HL-60/S4 (cell line): ENCODE measurements around the gene CD44.

ENCODE experiments used
- in situ Hi-C: fragments of 300-500 bp; cut with MboI; formaldehyde crosslinking; loops from 2 replicates; pipeline ENCODE4 v1.14.3; 2022; ENCODE audit warnings: low sequenced_read_pairs

Gene CD44

DNA sequence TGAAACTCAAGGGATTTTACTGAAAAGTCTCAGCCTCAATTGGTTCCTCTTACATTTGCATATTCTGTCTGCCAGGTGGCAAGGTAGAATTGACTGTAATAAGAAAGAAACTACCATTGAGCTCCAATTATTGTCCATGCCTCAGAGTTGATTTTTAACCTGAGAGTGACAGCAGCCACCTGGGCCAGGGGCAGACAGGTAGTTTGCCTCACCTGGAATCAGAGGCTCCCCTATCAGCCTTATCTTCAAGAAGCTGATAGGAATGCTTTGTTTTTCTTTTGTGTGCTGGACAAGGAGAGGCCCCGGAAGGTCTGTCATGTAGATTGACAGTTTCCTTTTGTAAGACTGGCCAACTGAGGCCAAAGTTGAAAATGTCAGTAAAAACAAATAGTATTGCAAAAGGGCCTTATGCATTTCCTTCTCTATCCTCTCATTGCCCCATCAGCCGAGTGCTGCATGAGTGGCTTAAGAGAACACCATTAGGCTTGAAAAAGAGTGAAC is 34.1 kb downstream of the CD44 start:
- in situ Hi-C loops: no loop called here

DNA sequence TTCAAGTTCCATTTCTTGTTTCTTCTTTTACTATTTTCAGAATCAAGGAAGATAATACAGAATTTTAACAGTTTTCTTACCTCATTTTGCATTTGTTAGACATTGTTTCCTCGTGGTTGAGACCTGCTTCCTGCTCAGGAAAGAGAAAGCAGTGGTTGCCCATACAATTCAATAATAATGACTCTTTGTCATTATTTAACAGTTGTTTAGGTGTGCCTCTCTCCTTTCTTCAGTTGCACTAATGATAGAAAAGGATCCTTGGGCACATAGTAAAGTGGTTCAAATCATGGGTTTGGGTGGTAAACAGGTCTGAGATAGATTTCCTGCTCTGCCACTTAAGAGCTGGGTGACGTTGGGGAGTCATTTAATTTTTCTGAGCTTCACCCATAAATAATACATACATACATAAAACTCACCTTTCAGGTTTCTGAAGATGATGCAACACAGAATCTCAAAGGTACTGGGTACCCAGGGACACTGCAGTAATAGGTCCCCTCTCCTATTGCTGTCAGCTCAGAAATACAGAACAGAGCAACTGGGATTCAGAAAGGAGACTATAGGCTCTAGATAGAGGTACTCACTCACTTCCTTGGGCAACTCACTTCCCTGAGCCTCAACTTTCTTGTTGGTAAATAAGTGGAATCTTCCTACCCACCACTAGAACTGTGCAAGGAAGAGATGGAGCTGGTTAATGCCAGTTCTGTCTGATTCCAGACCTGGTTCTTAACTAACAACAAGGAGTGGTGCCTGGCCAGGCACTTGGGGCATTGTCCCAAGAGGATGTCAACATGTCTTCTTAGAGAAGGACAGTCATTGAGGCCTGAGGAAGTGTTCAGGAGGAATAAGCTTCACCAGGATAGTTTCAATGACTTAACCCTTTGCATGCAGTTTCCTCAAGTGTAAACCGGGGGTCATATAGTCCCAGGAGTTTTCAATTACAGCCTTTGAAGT is 34.9 kb downstream of the CD44 start:
- in situ Hi-C loops: no loop called here

DNA sequence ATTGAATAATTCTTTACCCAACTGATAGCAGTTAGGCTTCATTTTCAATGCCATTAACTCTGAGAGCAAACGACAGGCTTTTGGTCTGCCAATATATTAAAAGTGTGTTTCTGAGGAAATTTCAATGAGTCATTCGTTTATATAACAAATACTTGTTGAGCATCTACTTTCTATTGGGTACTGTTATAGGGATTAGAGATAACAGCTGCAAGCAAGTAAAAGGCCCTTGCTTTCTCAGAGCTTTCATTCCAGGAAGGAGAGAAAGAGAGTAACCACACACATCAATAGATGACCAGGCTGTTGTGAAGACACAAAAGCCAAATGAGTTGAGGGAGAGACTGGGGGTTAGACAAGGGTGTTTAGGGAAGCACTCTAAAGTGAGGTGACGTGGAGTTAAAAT is 35.7 kb downstream of the CD44 start:
- in situ Hi-C loops: no loop called here

DNA sequence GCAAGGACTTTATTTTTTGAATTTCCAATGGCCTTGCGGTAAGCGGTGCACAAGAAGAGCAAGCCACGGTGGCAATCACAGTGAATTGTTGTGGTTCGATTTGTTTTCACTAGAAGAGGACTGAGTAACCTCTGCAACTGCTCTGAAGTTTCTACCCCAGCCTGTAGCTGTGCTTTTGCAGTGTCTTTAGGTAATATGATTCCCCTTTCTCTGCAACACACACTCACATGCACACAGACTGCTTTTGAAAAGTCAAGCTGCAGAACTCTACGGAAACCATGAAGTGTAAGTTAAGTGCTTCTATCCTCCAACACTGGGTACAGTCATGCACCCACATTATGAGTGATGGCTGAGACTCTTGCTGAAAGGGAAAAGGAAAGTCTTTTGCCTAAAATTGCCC is 38.4 kb downstream of the CD44 start:
- in situ Hi-C loops: no loop called here

DNA sequence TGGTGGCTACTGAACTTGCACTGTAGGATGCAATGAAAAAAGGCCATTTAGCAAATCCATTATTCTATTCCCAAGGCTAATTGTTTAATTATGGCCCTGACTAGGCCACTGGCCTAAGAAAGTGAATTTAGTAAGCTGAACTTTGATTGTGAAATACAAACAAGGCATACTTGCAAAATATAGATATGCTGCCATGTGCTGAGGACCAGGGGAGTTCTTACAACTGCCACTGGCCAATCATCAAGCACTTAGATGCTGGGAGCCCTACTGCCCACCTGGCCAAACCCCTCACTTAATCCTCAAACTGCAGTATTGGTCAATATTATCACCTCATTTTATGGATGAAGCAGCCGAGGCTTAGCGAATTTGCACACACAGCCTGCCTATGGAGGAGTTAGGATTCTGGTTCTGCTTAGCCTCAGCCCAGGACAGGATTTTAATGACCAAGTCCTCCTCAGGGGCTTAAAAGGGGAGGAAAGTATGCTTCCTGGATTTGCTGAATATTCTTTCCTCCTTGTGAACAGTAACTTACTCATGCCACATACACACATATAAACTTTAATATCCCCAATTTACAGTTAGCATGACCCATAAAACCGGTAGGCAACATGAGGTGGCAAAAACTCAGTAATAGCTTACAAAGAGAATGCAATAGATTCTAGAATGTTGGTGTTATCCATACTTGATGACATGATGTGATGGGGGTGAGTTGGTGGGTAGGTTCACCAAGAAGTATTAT is 39.3 kb downstream of the CD44 start:
- in situ Hi-C loops: no loop called here

DNA sequence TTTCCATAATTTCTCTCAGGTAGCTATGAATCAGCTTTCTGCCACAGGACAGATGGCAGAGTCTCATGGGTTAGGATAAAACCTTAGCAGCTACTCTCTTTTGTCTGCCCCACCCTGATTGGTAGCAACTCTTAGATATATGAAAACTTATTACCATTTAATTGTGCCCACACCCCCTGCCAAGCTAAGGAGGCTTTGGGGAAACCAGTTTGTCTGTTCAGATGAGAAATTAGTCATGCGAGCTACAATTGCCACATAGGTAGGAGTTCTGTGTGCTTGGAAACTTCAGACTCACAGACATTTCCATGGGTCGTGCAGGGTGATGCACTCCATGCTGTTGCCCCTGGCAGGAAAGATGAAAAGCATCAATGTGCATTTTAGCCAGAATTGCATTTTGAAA is 39.9 kb downstream of the CD44 start:
- in situ Hi-C loops: no loop called here

DNA sequence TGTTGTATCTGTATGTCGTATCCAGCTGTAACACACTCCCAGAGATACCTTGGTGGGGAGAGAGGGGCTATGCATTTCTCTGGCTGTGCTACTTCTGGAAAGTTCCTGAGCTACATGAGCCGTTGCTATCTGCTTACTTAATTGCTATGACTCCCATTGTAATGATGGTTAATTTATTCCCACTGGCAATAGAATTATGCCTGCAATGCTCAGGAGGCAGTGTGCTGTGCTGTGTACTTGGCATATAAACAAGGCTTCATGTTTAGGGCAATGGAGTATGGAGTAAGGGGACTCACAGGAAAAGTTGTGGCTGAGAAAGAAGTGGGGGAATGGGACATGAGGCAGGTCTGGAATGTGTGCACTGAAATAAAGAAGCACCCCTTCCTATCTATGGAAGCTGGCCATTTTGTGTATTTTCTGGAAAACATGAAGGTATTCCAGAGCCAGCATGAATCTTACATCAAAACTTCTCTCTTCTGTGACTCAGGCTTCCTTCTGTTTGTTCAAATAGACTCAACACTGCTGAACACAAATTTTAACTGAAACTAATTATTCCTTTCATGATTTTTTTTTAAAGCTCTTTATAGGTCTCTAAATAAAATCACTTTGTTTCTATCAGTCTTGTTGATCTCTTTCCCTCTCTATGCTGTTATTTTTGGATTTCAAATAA is 40.6 kb downstream of the CD44 start:
- in situ Hi-C loops: no loop called here

DNA sequence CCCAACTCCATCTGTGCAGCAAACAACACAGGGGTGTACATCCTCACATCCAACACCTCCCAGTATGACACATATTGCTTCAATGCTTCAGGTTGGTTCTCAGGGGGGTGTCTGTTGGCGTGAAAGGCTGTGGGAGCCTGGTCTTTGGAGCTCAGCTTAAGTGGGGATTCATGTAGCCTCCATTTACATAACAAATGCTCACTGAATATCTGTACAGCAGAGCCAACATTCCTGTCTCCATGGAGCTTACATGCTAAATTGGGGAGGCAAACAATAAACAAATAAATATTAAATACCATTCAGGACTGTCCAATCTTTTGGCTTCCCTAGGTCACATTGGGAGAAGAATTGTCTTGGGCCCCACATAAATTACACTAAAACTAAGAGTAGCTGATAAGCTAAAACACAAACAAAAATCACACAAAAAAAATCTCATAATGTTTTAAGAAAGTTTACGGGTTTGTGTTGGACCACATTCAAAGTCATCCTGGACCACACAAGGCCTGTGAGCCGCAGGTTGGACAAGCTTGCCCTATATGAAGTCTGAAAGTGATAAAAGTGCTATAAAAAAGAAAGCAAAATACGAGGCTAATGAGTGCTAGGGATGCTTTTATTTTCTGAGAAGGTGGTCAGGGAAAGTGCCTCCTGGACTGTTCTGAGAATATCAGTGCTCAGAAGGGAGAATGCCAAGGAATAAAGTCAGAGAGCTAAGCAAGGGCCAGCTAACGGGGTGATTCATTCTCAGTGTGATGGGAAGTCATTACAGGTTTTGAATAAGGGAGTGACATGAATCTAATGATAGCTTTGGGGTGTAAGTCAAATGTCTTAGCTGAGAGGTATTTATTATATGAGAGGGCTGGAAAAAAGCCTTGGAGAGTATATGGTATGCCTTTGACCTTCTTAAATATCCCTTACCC is 41.6 kb downstream of the CD44 start:
- in situ Hi-C loops: no loop called here

DNA sequence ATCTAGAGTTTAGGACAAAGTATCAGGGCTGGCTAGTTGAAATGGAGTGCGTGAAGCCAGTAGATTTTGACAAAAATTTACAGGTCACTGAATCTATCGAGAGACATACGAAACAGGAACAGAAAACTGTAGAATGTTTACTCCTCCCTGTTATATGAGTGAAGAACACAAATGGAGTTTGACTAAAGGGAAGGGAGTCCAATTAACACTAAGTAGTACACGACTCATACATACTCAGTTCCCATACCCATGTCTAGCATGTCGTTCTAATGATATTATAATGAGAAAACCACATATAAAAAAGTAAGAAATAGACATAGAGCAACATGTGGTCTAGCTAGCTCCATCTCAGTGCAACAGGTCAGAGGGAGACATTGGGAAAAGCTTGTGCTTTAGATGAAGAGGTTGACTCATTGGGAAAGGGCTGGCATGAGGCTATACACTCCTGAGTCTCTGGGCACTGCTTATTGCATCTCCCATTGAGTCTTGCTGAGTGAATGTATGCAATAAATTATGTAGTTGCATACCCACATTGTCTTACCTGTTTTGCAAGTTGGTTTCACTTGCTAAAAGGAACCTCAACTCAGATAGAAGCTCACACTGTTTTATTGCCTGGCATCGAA is 43.5 kb downstream of the CD44 start:
- in situ Hi-C loops: no loop called here

DNA sequence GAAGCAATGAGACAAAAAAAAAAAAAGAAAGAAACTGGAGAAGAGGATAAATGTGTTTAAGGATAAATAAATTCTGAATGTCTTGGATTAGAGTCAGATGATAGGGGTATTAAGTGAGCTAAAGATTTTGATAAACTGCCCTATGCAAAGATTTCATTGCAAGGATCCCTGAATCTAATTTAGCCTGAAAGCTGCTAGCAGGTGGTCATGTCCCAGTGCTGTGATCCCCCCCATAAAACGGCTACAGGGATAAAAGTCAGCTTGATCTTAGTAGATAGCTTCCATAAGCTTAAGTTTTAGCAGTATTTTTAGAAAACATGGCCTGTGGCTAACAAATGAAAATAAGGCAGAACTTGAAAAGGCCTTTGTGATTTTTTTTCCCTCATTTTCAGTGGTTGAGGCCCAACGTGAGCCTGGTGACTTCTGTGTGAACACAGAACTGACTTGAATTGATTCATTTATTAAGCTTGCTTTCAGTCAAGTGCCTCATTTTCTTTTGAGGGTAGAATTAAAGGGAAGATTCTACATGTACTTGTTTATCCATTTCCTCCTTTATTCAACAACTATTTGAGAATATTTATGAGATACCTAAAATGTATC is 44.5 kb downstream of the CD44 start:
- in situ Hi-C loops: no loop called here

DNA sequence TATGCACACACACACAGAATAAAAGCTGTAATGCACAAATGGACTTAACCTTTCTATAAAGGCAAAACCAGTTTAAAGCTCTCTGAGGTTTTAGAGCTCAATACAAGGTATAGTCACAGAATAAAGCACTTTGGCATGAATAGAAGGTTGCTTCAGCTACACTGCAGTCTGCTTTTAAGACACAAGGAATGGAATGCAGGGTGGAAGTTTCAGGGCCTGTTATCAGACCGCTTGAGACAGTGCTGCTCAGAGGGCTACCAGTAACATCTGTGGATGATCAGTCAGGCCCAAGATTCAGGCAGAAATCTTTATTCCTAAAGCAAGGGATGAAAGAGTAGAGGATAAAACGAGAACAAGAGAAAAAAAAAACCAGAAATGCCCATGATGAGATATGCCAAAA is 46.7 kb downstream of the CD44 start:
- in situ Hi-C loops: no loop called here

DNA sequence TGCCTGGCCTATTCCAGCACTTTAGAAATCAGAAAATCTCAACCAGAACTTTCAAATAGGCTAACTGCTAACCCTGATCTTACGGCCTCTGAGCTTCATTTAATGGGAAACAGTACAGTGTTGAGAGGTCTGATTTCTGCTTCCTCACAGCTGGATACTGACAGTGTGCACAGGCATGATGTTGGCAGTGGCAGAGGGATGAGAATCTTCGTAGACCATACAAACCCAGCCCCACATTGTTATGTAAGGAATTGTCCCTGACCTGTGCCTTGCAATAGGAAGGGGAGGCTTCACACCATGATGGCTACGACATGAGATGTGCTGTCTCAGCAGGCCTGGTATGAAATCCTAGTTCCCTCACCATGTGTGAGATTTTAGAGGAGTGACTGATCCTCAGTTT is 49.0 kb downstream of the CD44 start:
- in situ Hi-C loops: no loop called here

DNA sequence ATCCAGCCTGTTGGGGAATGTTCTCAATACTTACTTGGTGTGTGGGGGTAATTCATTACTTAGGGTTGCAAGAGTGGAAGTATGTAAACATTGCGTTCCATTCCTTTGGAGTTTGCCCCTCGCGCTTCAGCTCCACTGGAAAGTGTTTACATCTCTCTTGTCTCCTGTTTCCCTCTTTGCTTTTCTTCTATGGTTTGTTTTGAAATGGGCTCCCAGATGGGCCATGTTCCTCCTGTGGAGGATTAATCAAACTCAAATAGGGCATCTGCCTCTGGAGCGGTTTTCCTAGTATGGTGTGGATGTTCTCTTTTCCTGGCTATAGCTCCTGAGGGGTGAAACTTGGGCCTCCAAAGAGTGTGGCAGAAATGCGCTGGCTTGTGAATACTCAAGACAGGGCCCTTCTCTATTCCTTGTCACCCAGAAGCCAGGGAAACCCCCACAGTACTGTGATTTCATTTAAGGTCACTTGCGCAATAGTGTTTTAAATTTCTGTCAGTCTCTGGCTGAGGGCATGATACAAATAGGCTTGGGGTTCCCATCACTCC is 51.9 kb downstream of the CD44 start:
- in situ Hi-C loops: no loop called here

DNA sequence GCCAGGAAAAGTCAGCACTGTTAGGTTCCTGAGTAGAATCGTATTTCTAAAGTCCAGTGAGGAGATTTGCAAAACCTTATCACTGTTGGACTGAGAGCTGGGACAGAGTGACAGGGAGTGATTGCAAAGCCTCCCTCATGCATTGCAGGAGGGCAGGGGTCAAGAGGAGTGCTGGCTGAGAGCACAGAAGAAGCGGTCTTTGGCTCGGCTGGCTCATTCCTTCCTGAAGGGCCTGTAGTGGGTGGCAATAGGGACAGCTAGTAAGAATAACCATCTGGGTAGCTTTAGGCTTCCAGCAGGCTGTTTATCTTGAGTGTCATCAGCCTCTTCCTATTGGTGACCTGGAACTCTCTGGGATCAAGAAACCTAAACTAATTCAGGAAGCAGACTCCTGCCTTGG is 53.4 kb downstream of the CD44 start:
- in situ Hi-C loops: no loop called here

DNA sequence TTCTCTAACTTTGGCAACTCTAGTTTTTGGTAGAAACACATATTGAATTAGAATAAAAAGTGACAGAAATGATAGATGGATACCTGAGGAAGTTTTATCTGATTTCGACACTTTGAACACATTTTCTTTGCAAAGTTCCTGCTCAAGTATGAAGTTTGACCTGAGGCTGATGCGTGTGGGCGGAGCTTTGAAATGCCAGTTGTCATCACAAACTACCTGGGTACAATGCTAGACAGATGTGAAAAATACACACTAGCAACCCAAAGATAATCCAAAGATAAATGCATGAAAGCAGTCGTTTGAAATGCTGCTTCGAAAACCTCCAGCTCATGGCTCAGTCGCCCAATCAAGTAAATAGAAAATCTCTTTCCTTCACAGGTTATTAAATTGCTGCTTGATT is 54.8 kb downstream of the CD44 start:
- in situ Hi-C loops: no loop called here

DNA sequence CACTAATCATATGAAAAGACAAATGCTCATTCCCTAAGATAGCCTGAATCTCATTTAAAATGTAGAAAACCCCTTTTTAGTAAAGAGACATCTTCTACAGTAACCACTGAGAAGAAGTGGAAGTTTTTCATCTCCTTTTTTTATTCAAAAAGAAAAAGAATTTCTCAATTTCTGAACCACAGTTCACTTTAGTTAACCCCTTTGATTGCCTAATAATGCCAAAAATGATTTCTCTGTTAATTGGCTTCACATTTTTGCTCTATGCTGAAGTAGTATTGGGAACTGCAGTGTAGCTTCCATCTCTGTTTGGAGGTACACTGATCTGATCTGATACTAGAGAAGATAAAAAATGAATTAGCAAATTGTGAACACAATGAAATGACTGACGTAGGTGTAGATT is 58.3 kb downstream of the CD44 start:
- in situ Hi-C loops: no loop called here

DNA sequence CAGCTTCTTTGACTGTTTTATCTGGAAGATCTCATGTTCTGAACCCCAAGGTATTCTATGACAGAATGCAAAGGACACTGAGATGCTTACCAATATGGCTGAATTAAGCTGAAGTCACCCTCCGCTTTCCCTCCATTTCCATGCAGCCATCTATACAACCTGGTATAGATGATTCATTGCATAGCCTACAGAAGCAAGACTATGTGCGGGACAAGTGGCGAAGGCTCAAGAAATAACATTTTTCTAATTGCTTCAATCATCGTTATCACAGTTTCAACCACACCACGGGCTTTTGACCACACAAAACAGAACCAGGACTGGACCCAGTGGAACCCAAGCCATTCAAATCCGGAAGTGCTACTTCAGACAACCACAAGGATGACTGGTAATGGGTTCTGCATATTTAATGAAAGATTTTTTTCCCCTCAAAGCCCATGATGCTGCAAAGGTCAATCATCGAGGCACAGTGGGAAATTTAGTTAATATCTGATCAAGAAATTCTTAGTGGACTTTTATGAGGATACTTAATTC is 61.9 kb downstream of the CD44 start:
- in situ Hi-C loops: no loop called here

DNA sequence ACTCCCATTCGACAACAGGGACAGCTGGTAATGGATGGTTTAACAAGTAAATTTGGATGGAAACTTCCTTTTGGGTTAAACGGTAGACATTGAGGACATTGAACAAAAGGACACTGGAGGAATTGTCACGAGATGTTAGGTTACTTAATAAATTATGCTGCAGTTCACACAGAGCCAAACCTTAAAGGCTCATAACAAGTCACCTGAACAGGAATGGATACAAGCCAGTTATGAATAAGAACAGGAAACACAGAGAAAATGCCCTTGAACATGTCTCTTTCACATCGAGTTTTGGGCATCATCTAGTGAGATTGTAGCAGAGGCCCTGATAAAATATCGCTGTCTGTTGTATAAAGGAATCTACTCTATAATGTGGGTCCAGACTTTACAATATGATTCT is 65.6 kb downstream of the CD44 start:
- in situ Hi-C loops: no loop called here

DNA sequence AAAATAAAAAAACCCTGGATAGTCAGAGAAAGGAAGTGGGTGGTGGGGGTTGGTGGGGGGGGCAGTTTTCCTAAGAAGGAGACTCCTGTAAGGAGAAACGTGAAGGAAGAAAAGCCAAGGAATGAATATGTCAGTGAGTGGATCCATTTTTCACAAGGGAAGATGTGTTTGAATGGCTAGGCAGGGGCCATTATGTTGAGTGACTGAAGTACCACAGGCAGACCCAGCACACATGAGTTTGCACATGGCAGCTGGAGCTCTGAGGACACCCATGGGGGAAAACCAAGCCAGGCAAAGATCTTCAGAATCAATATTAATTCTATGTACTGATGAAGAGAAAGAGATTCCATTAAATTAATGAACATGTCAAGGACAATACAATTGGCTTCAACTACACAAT is 67.6 kb downstream of the CD44 start:
- in situ Hi-C loops: no loop called here
